NCI-H2196 (cell line): ENCODE measurements around the gene ZNF830.
"Not testable (repeated sequence)": the region's sequence is repeated elsewhere in the genome, so short reads cannot be mapped to it uniquely, and the experiment has no call there.

Experiments used
- DNase-seq: peaks from one replicate; lab custom pipeline; 2025; ENCODE audit not compliant: unreplicated experiment; lab: John Stamatoyannopoulos, UW

The ZNF830 gene

GRCh38 chr17:34990921-34991365 lies 29.6 kb downstream of the ZNF830 start:
- DNase-seq = peak; percentile 25

- no peak for DNase-seq
These were observed 30.3 kb downstream of the ZNF830 start for GRCh38 chr17:34991606-34992005.

GRCh38 chr17:34993031-34993430 lies 31.7 kb downstream of the ZNF830 start:
- DNase-seq = no peak

GRCh38 chr17:34996422-34997285 lies 35.3 kb downstream of the ZNF830 start:
- no peak for DNase-seq

- DNase-seq = peak; percentile 42
These were observed 36.1 kb downstream of the ZNF830 start for GRCh38 chr17:34997355-34997862.

GRCh38 chr17:34998205-34998604 lies 36.9 kb downstream of the ZNF830 start:
- DNase-seq = peak; percentile 37

GRCh38 chr17:34999456-34999855 lies 38.1 kb downstream of the ZNF830 start:
- DNase-seq = no peak

GRCh38 chr17:35000965-35001364 lies 39.6 kb downstream of the ZNF830 start:
- DNase-seq = not testable (repeated sequence)

- DNase-seq = no peak
These were observed 40.2 kb downstream of the ZNF830 start for GRCh38 chr17:35001549-35001948.

- no peak for DNase-seq
These were observed 41.7 kb downstream of the ZNF830 start for GRCh38 chr17:35002876-35003551.

GRCh38 chr17:35003778-35004177 lies 42.4 kb downstream of the ZNF830 start:
- DNase-seq = no peak

- no peak for DNase-seq
These were observed 45.0 kb downstream of the ZNF830 start for GRCh38 chr17:35006345-35006744.

- DNase-seq = no peak
These were observed 45.6 kb downstream of the ZNF830 start for GRCh38 chr17:35006961-35007360.

- no peak for DNase-seq
These were observed 48.8 kb downstream of the ZNF830 start for GRCh38 chr17:35010093-35010492.

GRCh38 chr17:35011671-35012216 lies 50.4 kb downstream of the ZNF830 start:
- DNase-seq = peak; percentile 37
